Gastroesophageal sphincter (tissue), 3 donors: ENCODE measurements around the gene CREBBP.

Experiments
- CTCF ChIP-seq, 4 experiments: fragments of 200-600 bp in 2 of 4; fragments of 450-650 bp in 2 of 4; sonication (generic) in 1 of 4; IDR thresholded peaks; one replicate each; pipeline ENCODE4 v1.5.1; 2017 to 2019; ENCODE audit warnings: antibody characterized with exemption in 4 of 4, mild to moderate bottlenecking in 2 of 4, moderate library complexity in 2 of 4
- EP300 ChIP-seq: sonication (generic); formaldehyde crosslinking; IDR thresholded peaks from one replicate; pipeline ENCODE4 v1.6.1; 2017; ENCODE audit warnings: antibody characterized with exemption, mild to moderate bottlenecking
- POLR2A ChIP-seq, 2 donors: fragments of 450-650 bp; IDR thresholded peaks; one replicate each; pipeline ENCODE4 v1.6.1; 2017; ENCODE audit warnings: antibody characterized with exemption in 2 of 2, mild to moderate bottlenecking in 2 of 2, moderate library complexity in 1 of 2

- TF ChIP-seq CTCF (IDR thresholded peaks at IDR 0.05) (peak in 3 of 4 experiments; percentile 93 to 97 (median 94)), POLR2A (IDR thresholded peaks at IDR 0.05) (no peak), EP300 (no peak)
These were observed 190.0 kb downstream of the CREBBP start for GRCh38 chr16:3690470-3690928.
